Tibial nerve (tissue), 4 donors: ENCODE measurements around the gene RLBP1. TPM values are rescaled to one million over a fixed set of nuclear protein-coding genes. Genes with fewer than 3 reads are reported as not detected.
"Not testable (repeated sequence)": the region's sequence is repeated elsewhere in the genome, so short reads cannot be mapped to it uniquely, and the experiment has no call there.

Experiments
- DNase-seq, 2 donors: peaks; one replicate each; pipeline ENCODE4 v3.0.0-alpha.2; 2019; ENCODE audit warnings: low spot score in 2 of 2
- H3K27ac ChIP-seq, 4 donors: fragments of 200-600 bp; sonication (generic) in 3 of 4; one replicate each; pipeline ENCODE4 v1.5.1; 2017 to 2019; ENCODE audit warnings: mild to moderate bottlenecking in 1 of 4
- H3K27me3 ChIP-seq, 2 donors: fragments of 200-600 bp; sonication (generic) in 1 of 2; one replicate each; pipeline versions ENCODE4 v1.5.1 to v1.6.0; 2017 to 2019
- H3K36me3 ChIP-seq, 3 donors: fragments of 200-600 bp; sonication (generic); one replicate each; pipeline ENCODE4 v1.5.1; 2018 to 2019
- H3K4me1 ChIP-seq, 4 donors: fragments of 200-600 bp; sonication (generic) in 3 of 4; one replicate each; pipeline ENCODE4 v1.5.1; 2017 to 2019
- H3K4me3 ChIP-seq, 4 donors: fragments of 200-600 bp; sonication (generic) in 3 of 4; one replicate each; pipeline ENCODE4 v1.5.1; 2017 to 2019; ENCODE audit warnings: mild to moderate bottlenecking in 1 of 4, moderate library complexity in 1 of 4
- H3K9me3 ChIP-seq, 4 donors: fragments of 200-600 bp; sonication (generic) in 3 of 4; one replicate each; pipeline ENCODE4 v1.5.1; 2017 to 2019
- EP300 ChIP-seq, 2 donors: sonication (generic); formaldehyde crosslinking; IDR thresholded peaks; one replicate each; pipeline ENCODE4 v1.6.1; 2017; ENCODE audit warnings: antibody characterized with exemption in 2 of 2, mild to moderate bottlenecking in 1 of 2
- POLR2A ChIP-seq, 2 donors: fragments of 450-650 bp; IDR thresholded peaks; one replicate each; pipeline ENCODE4 v1.6.1; 2017; ENCODE audit warnings: antibody characterized with exemption in 2 of 2, mild to moderate bottlenecking in 2 of 2, moderate library complexity in 2 of 2
- WGBS, 2 donors: methylation state at CpG; one replicate each; pipeline ENCODE4 v1.1.5; 2018; 5-methylcytosine and 5-hydroxymethylcytosine counted together
- total RNA-seq, 4 donors: library from RNA; depleted of rRNA; stranded (reverse); fragments of >200 nt; gene quantifications; one replicate each; pipeline ENCODE4 v1.1.0, GENCODE V29; 2016
- TF ChIP-seq, protein P1 (sequence below), 5 experiments: fragments of 200-600 bp in 3 of 5; fragments of 450-650 bp in 2 of 5; sonication (generic) in 3 of 5; IDR thresholded peaks; one replicate each; pipeline ENCODE4 v1.5.1; 2016 to 2019; ENCODE audit warnings: antibody characterized with exemption in 5 of 5, mild to moderate bottlenecking in 3 of 5, moderate library complexity in 2 of 5

The RLBP1 gene
- total RNA-seq, 4 donors from 2014 or later, result not detected

DNA sequence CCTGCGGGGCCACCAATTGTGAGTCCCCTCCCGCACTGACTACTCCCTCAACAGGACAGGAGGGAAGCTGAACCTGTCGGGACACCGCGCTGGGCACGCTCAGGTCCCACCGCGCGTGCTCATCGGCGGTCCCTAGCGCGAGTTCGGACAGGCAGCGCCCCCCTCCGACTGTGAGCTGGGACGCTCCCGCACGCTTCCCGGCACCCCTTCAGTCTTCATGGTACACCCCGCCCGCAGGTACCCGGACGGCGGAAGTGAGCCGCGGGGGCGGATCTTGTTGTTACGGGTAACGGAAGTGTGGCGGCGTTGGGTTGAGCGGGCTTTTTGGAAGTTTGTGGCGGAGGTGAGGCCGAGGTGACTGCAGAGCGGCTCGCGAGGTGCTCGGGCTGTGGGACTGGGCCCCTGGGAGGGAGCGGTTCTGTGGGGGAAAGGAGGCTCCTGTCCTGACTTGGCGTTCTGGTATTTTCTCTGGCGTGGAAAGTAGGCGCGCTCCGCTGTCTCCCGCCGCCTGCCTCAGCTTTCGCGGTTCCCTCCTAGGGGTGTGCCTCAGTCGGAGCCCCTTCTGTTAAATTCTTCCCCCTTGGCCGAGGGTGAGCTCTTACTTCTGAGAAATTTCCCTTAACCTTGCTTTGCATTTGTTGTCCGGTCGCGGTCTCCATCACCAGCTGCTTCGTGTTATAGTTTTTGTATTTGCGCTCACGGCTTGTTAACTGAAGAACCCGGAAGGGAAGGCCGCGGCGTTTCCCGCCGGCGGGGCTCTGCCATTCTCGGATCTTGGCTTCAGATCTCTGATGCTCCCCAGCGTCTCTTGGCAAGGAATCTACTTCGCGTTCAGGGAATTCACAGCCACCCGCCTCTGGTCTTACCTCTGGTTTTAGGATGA, 22.6 kb upstream of the RLBP1 start, which contains the start of gene FANCI:
FANCI (plus strand) TSS at position 289 of the 883 bp plus-strand sequence. CDS start 3,669 bp downstream, outside the sequence.
- Histone ChIP-seq H3K4me3 (peak within 1 kb of the TSS; percentile 41 to 84 (median 80)), H3K9me3 (peaks cover 0 to 11% (median 0%) of the 10 kb centered on the region in 4 donors), H3K4me1 (peaks cover 0 to 16% (median 9%) of the 10 kb centered on the region in 4 donors), H3K27ac (peak within 1 kb of the TSS in 3 of 4 donors; percentile 41 to 81 (median 65)), H3K36me3 (no peaks in the 10 kb centered on the region), H3K27me3 (no peaks in the 10 kb centered on the region)
- WGBS, 2 donors, result 1% methylated on average over 57 to 68 of the region's 69 CpGs
- DNase-seq, result peak; percentile 92 to 96
- TF ChIP-seq POLR2A (IDR thresholded peaks at IDR 0.05) (peak in 1 of 2 donors; percentile 30), EP300 (IDR thresholded peaks at IDR 0.05) (peak; percentile 43 to 76)
- TF ChIP-seq, protein P1, sequence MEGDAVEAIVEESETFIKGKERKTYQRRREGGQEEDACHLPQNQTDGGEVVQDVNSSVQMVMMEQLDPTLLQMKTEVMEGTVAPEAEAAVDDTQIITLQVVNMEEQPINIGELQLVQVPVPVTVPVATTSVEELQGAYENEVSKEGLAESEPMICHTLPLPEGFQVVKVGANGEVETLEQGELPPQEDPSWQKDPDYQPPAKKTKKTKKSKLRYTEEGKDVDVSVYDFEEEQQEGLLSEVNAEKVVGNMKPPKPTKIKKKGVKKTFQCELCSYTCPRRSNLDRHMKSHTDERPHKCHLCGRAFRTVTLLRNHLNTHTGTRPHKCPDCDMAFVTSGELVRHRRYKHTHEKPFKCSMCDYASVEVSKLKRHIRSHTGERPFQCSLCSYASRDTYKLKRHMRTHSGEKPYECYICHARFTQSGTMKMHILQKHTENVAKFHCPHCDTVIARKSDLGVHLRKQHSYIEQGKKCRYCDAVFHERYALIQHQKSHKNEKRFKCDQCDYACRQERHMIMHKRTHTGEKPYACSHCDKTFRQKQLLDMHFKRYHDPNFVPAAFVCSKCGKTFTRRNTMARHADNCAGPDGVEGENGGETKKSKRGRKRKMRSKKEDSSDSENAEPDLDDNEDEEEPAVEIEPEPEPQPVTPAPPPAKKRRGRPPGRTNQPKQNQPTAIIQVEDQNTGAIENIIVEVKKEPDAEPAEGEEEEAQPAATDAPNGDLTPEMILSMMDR (IDR thresholded peaks at IDR 0.05), result peak; percentile 39 to 75 (median 59)

DNA sequence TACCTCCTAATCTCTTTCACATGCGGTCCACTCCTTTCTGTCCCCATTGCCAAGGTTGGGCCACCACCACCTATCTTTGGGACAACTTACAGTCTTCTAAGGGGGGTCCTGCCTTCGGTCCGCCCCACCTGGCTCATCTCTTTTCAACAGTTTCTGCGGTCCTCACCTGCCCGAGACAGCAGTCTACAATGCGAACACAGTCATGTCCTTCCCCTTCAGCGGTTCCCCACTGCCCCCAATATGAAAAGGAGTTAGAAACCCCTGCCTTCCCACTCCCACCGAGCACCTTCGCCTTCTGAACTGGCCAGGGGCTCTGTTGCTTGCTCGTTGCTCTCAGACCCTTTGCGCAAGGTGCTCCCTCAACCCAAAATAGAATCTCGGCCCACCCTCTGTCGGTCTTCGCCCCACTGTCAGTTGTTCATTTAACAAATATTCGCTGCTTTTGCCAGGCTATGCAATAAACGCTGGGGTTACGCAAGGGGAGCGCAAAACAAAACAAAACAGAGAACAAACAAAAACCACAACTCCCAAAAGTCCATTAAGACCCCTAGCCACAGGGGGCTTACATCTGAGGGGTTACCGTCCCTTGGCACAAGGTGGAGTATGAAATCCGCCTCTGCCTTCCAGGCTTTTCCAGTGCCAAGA, 21.8 kb upstream of the RLBP1 start:
- peak overlapping the region; percentile 41 to 84 (median 80) for H3K4me3 ChIP-seq
- H3K9me3 ChIP-seq, result peaks cover 0 to 11% (median 0%) of the 10 kb centered on the region in 4 donors
- 30 to 43% methylated on average over 20 of the region's 20 CpGs for WGBS, 2 donors
- TF ChIP-seq, protein P1 (IDR thresholded peaks at IDR 0.05), result no peak
- TF ChIP-seq POLR2A (IDR thresholded peaks at IDR 0.05) (no peak), EP300 (IDR thresholded peaks at IDR 0.05) (no peak)
- peaks cover 0 to 16% (median 9%) of the 10 kb centered on the region in 4 donors for H3K4me1 ChIP-seq
- H3K27me3 ChIP-seq, result no peaks in the 10 kb centered on the region
- peak overlapping the region in 3 of 4 donors; percentile 41 to 81 (median 65) for H3K27ac ChIP-seq
- DNase-seq, result peak in 1 of 2 donors; percentile 56
- H3K36me3 ChIP-seq, result no peaks in the 10 kb centered on the region

DNA sequence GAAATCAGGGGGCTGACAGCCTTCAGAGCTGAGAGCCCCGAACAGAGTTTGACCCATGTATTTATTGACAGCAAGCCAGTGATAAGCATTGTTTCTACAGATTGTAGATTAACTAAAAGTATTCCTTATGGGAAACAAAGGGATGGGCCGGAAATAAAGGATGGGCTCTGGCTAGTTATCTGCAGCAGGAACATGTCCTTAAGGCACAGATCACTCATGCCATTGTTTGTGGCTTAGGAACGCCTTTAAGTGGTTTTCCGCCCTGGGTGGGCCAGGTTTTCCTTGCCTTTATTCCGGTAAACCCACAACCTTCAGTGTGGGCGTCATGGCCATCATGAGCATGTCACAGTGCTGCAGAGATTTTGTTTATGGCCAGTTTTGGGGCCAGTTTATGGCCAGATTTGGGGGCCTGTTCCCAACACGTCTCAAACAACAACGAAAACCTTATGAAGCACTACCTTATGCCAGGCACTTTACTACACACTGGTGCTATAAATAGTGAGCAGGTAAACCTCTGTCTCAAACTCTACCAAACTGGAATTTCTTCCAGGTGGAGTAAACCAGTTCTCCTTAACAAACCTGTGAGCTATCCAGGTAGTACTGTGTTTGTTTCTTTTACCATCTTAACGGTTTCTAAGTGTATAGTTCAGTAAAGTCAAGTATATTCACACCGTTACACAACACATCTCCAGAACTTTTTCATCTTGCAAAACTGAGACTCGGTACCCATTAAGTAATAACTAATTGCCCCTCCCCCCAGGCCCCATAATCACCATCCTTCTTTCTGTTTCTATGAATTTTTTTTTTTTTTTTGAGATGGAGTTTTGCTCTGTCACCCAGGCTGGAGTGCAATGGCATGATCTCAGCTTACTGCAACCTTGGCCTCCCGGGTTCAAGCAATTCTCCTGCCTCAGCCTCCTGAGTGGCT, 18.8 kb upstream of the RLBP1 start:
- not testable (repeated sequence) for H3K27me3 ChIP-seq, H3K27ac ChIP-seq, DNase-seq, H3K36me3 ChIP-seq, H3K4me3 ChIP-seq
- 87 to 91% methylated on average over 12 of the region's 12 CpGs for WGBS, 2 donors
- H3K4me1 ChIP-seq, result peaks cover 0 to 16% (median 9%) of the 10 kb centered on the region in 4 donors
- peaks cover 0 to 11% (median 0%) of the 10 kb centered on the region in 4 donors for H3K9me3 ChIP-seq

DNA sequence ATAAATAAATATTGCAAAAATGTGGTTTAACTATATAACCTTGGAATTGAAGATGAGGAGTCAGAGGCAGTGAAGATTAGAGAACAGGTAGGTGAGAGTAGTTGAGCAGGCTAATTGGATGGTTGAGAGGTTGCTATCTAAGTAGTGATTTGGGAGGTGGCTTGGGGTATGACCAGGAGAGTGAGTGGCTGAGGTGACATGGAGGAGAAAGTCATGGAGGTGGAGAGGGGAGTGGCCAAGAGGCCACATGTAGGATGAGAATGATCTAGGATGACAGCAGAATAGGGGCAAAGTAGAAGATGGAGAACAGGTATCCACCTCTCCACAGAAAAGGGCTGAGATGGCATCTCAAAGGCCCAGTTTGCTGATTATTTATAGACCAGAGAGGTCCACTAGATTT, 10.5 kb upstream of the RLBP1 start:
- TF ChIP-seq, protein P1 (IDR thresholded peaks at IDR 0.05), result no peak
- TF ChIP-seq POLR2A (IDR thresholded peaks at IDR 0.05) (no peak), EP300 (IDR thresholded peaks at IDR 0.05) (no peak)
- Histone ChIP-seq H3K27ac (no peak overlapping the region), H3K4me3 (no peak overlapping the region), H3K9me3 (no peaks in the 10 kb centered on the region), H3K4me1 (no peaks in the 10 kb centered on the region), H3K27me3 (no peaks in the 10 kb centered on the region), H3K36me3 (no peaks in the 10 kb centered on the region)
- no peak for DNase-seq

DNA sequence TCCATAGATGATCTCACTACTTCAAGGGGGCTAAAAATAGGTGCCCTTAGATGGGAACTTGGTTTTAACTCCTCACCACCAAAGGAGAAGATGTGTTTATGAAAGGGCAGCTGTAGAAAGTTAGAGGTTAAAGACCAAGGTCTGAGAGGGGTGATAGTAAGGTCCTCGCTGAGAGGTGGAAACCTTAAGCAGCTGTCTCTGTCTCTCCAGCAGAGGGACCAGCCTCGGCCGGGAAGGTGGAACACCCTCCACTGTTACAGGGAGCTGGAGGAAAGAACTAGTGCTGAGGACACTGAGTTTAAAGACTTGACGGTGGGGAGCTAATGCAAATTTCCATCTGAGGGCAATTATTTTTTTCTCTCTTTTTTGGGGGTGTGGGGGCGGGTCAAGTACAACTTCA, 8.9 kb upstream of the RLBP1 start:
- WGBS, 2 donors, result 47 to 52% methylated on average over 5 of the region's 5 CpGs
- DNase-seq, result no peak

More for the DNA sequence above, 8.9 kb upstream of the RLBP1 start:
- Histone ChIP-seq H3K9me3 (no peaks in the 10 kb centered on the region), H3K4me1 (no peaks in the 10 kb centered on the region), H3K27me3 (no peaks in the 10 kb centered on the region), H3K36me3 (no peaks in the 10 kb centered on the region), H3K27ac (no peak overlapping the region), H3K4me3 (no peak overlapping the region)
- TF ChIP-seq EP300 (IDR thresholded peaks at IDR 0.05) (no peak), POLR2A (IDR thresholded peaks at IDR 0.05) (no peak)
- TF ChIP-seq, protein P1 (IDR thresholded peaks at IDR 0.05), result no peak
